ENCODE data around the gene GSE1.

GRCh38 chr16:85605912-85606841 lies 6.9 kb upstream of the GSE1 start:
- TF ChIP-seq POLR2A (IDR thresholded peaks at IDR 0.05; ENCODE audit: low read length) (no peak), GATA1 (IDR thresholded peaks at IDR 0.05; ENCODE audit: low read depth, low read length) (no peak)
